ENCODE data around the gene ZBTB12.

DNA sequence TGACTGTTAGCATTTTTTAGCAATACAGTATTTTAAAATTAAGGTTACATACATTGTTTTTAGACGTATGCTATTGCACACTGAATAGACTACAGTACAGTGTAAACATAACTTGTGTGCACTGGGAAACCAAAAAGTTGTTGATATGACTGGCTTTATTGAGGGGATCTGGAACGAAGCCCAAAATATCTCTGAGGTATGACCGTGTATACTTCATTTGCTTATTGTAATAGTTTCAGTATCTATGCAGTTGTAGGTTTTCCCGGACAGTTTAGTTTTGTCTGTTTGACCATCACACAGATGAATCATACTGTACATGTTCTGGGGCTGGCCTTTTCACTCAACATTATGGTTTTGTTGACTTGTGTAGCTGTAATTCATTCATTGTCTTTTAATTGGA, 6.9 kb upstream of the ZBTB12 start:
- TF ChIP-seq CTCF (IDR thresholded peaks at IDR 0.05; ENCODE audit: poor library complexity) (no peak), EZH2 (IDR thresholded peaks at IDR 0.05; ENCODE audit: borderline replicate concordance) (no peak), EZH2phosphoT487 (IDR thresholded peaks at IDR 0.05; ENCODE audit: low read depth, severe bottlenecking, unreplicated experiment) (no peak)

Measured in hepatocyte (in vitro differentiated cells).